Nephron (organoid): ENCODE data around the gene RIPK3.
"Not testable (repeated sequence)": the region's sequence is repeated elsewhere in the genome, so short reads cannot be mapped to it uniquely, and the experiment has no call there.

Experiments used
- H3K27ac Mint-ChIP-seq, 3 experiments: 2 replicates each; pipeline ENCODE4 v1.8.0; 2020; ENCODE audit warnings: mixed read lengths in 3 of 3, mild to moderate bottlenecking in 2 of 3, moderate library complexity in 1 of 3
- H3K27me3 Mint-ChIP-seq: 2 replicates; pipeline ENCODE4 v1.8.0; 2021; ENCODE audit warnings: low read depth, mild to moderate bottlenecking, moderate library complexity, mixed read lengths
- H3K36me3 Mint-ChIP-seq: 2 replicates; pipeline ENCODE4 v1.8.0; 2020; ENCODE audit warnings: low read depth, mixed read lengths
- H3K4me1 Mint-ChIP-seq: 2 replicates; pipeline ENCODE4 v1.8.0; 2020; ENCODE audit warnings: mixed read lengths
- H3K4me3 Mint-ChIP-seq, 3 experiments: 2 replicates each; pipeline ENCODE4 v1.8.0; 2020; ENCODE audit warnings: mild to moderate bottlenecking in 3 of 3, mixed read lengths in 3 of 3, moderate library complexity in 2 of 3
- H3K9me3 Mint-ChIP-seq: 2 replicates; pipeline ENCODE4 v1.8.0; 2020; ENCODE audit warnings: mixed read lengths
- CTCF ChIP-seq, 3 experiments: fragments of 200-600 bp; sonication (generic); IDR thresholded peaks; one replicate each; pipeline ENCODE4 v1.5.0; 2021; ENCODE audit warnings: antibody characterized with exemption in 3 of 3; ENCODE audit not compliant: unreplicated experiment in 3 of 3

RIPK3 gene

GRCh38 chr14:24378327-24378726 lies 38.5 kb upstream of the RIPK3 start:
- H3K4me1 Mint-ChIP-seq, result peaks cover 31% of the 10 kb centered on the region
- no peaks in the 10 kb centered on the region for H3K27me3 Mint-ChIP-seq
- H3K4me3 Mint-ChIP-seq, result no peak overlapping the region
- TF ChIP-seq CTCF (IDR thresholded peaks at IDR 0.05; ENCODE audit: unreplicated experiment in 3 of 3), result no peak
- peaks cover 31% of the 10 kb centered on the region for H3K36me3 Mint-ChIP-seq
- H3K27ac Mint-ChIP-seq, result peak overlapping the region; percentile 17 to 50 (median 31)
- H3K9me3 Mint-ChIP-seq, result no peaks in the 10 kb centered on the region

- no peaks in the 10 kb centered on the region for H3K9me3 Mint-ChIP-seq
- H3K36me3 Mint-ChIP-seq, result peaks cover 37% of the 10 kb centered on the region
- no peak overlapping the region for H3K4me3 Mint-ChIP-seq
- peaks cover 34% of the 10 kb centered on the region for H3K4me1 Mint-ChIP-seq
- no peak for TF ChIP-seq CTCF (IDR thresholded peaks at IDR 0.05; ENCODE audit: unreplicated experiment in 3 of 3)
- no peaks in the 10 kb centered on the region for H3K27me3 Mint-ChIP-seq
- peak overlapping the region in 1 of 3 experiments; percentile 35 for H3K27ac Mint-ChIP-seq
These were observed 37.9 kb upstream of the RIPK3 start for GRCh38 chr14:24377657-24378056.

- Mint-ChIP-seq H3K9me3 (no peaks in the 10 kb centered on the region), H3K4me3 (no peak overlapping the region), H3K27me3 (no peaks in the 10 kb centered on the region), H3K27ac (peak overlapping the region in 2 of 3 experiments; percentile 35 to 50), H3K4me1 (peaks cover 34% of the 10 kb centered on the region), H3K36me3 (peaks cover 43% of the 10 kb centered on the region)
- TF ChIP-seq CTCF (IDR thresholded peaks at IDR 0.05; ENCODE audit: unreplicated experiment in 3 of 3), result no peak
These were observed 37.3 kb upstream of the RIPK3 start for GRCh38 chr14:24377126-24377525.

- no peak for TF ChIP-seq CTCF (IDR thresholded peaks at IDR 0.05; ENCODE audit: unreplicated experiment in 3 of 3)
- Mint-ChIP-seq H3K9me3 (no peaks in the 10 kb centered on the region), H3K27me3 (no peaks in the 10 kb centered on the region), H3K27ac (peak overlapping the region in 2 of 3 experiments; percentile 35 to 50), H3K36me3 (peaks cover 46% of the 10 kb centered on the region), H3K4me3 (no peak overlapping the region), H3K4me1 (peaks cover 32% of the 10 kb centered on the region)
These were observed 36.8 kb upstream of the RIPK3 start for GRCh38 chr14:24376448-24377070.

GRCh38 chr14:24372701-24373416 lies 33.1 kb upstream of the RIPK3 start:
- peaks cover 53% of the 10 kb centered on the region for H3K36me3 Mint-ChIP-seq
- TF ChIP-seq CTCF (IDR thresholded peaks at IDR 0.05; ENCODE audit: unreplicated experiment in 3 of 3), result no peak
- H3K27me3 Mint-ChIP-seq, result no peaks in the 10 kb centered on the region
- peak overlapping the region; percentile 73 to 96 (median 89) for H3K27ac Mint-ChIP-seq
- peaks cover 39% of the 10 kb centered on the region for H3K4me1 Mint-ChIP-seq
- H3K4me3 Mint-ChIP-seq, result peak overlapping the region in 2 of 3 experiments; percentile 57 to 87
- no peaks in the 10 kb centered on the region for H3K9me3 Mint-ChIP-seq

GRCh38 chr14:24371605-24372004 lies 31.8 kb upstream of the RIPK3 start:
- H3K4me3 Mint-ChIP-seq, result peak overlapping the region; percentile 72 to 87 (median 83)
- peak overlapping the region; percentile 73 to 96 (median 89) for H3K27ac Mint-ChIP-seq
- not testable (repeated sequence) for H3K9me3 Mint-ChIP-seq, H3K27me3 Mint-ChIP-seq
- peaks cover 43% of the 10 kb centered on the region for H3K4me1 Mint-ChIP-seq
- H3K36me3 Mint-ChIP-seq, result peaks cover 46% of the 10 kb centered on the region
